K562 (cell line): ENCODE results near the gene ZBTB22. TPM values are rescaled to one million over a fixed set of nuclear protein-coding genes. Genes with fewer than 3 reads are reported as not detected.

Source experiments
- ATF3 ChIP-seq, 2 experiments: fragments of 450-650 bp in 1 of 2; sonication (generic) in 1 of 2; formaldehyde crosslinking in 1 of 2; IDR thresholded peaks in 1 of 2; conservative IDR thresholded peaks in 1 of 2; 2 replicates each; pipeline versions ENCODE4 v1.6.1 to v1.8.1; 2016 to 2023; ENCODE audit warnings: mild to moderate bottlenecking in 2 of 2, moderate library complexity in 2 of 2, inconsistent platforms in 1 of 2, missing genetic modification reagents in 1 of 2
- BMI1 ChIP-seq: fragments of 150-350 bp; IDR thresholded peaks from 2 replicates; pipeline ENCODE4 v1.6.1; 2014; ENCODE audit warnings: low read length
- CHD2 ChIP-seq: IDR thresholded peaks from 2 replicates; pipeline ENCODE4 v1.6.1; 2011; ENCODE audit warnings: low read depth, low read length
- CREM ChIP-seq: IDR thresholded peaks from 2 replicates; pipeline ENCODE4 v1.6.1; 2014; ENCODE audit warnings: antibody characterized with exemption, low read depth
- DPF2 ChIP-seq: fragments of 450-650 bp; IDR thresholded peaks from 2 replicates; pipeline ENCODE4 v1.6.1; 2016
- FOXM1 ChIP-seq, 2 experiments: fragments of 450-650 bp in 1 of 2; sonication (generic) in 1 of 2; formaldehyde crosslinking in 1 of 2; IDR thresholded peaks; 2 replicates each; pipeline versions ENCODE4 v1.6.1 to v1.9.0; 2017 to 2022; ENCODE audit warnings: low read depth in 2 of 2, mild to moderate bottlenecking in 2 of 2, missing genetic modification reagents in 1 of 2, moderate library complexity in 1 of 2
- GMEB1 ChIP-seq: fragments of 250-450 bp; sonication (Bioruptor Pico); IDR thresholded peaks from 2 replicates; pipeline ENCODE4 v1.4.0; 2020; ENCODE audit warnings: mild to moderate bottlenecking
- HLTF ChIP-seq: fragments of 450-650 bp; IDR thresholded peaks from 2 replicates; pipeline ENCODE4 v1.6.1; 2016
- KLF6 ChIP-seq: fragments of 250-450 bp; sonication (Bioruptor Pico); IDR thresholded peaks from 2 replicates; pipeline ENCODE4 v1.4.0; 2020; ENCODE audit warnings: mild to moderate bottlenecking, moderate library complexity, borderline replicate concordance
- MEF2D ChIP-seq: conservative IDR thresholded peaks from 2 replicates; pipeline ENCODE4 v1.6.1; 2016; ENCODE audit warnings: low read depth, missing genetic modification characterization, missing compliant biosample characterization
- POLR2AphosphoS5 ChIP-seq: IDR thresholded peaks from 2 replicates; pipeline ENCODE4 v1.6.1; 2011; ENCODE audit warnings: mild to moderate bottlenecking, low read depth, low read length, moderate library complexity; ENCODE audit not compliant: control insufficient read depth, insufficient read depth
- RNF219 ChIP-seq: fragments of 250-450 bp; sonication (Bioruptor Pico); IDR thresholded peaks from 2 replicates; pipeline ENCODE4 v1.5.0; 2022; ENCODE audit warnings: mild to moderate bottlenecking
- SNRNP70 ChIP-seq: fragments of 200-400 bp; formaldehyde crosslinking; optimal IDR thresholded peaks from 2 replicates; pipeline ENCODE3; 2017; ENCODE audit warnings: low read depth, low read length
- TFAP4 ChIP-seq: sonication (generic); formaldehyde crosslinking; IDR thresholded peaks from 2 replicates; pipeline ENCODE4 v1.8.0; 2022; ENCODE audit warnings: missing genetic modification reagents, mild to moderate bottlenecking, moderate library complexity, borderline replicate concordance
- TRIM24 ChIP-seq, 2 experiments: fragments of 450-650 bp; IDR thresholded peaks; 2 replicates each; pipeline ENCODE4 v1.6.1; 2016
- XRCC4 ChIP-seq: IDR thresholded peaks from one replicate; pipeline ENCODE4 v1.6.1; 2011; ENCODE audit not compliant: insufficient read depth, insufficient read length; ENCODE audit errors: extremely low read depth
- ZBED1 ChIP-seq: IDR thresholded peaks from 2 replicates; pipeline ENCODE4 v1.6.1; 2014
- ZBTB49 ChIP-seq: sonication (generic); formaldehyde crosslinking; IDR thresholded peaks from 2 replicates; pipeline ENCODE4 v1.8.0; 2022; ENCODE audit warnings: missing genetic modification reagents, mild to moderate bottlenecking, borderline replicate concordance
- ZEB2 ChIP-seq: fragments of 450-650 bp; IDR thresholded peaks from 2 replicates; pipeline ENCODE4 v1.6.1; 2016
- ZNF121 ChIP-seq: sonication (generic); formaldehyde crosslinking; conservative IDR thresholded peaks from 2 replicates; pipeline ENCODE4 v1.8.0; 2022; ENCODE audit warnings: missing genetic modification reagents
- ZNF146 ChIP-seq: IDR thresholded peaks from one replicate; pipeline ENCODE4 v1.6.1; 2018; ENCODE audit warnings: missing compliant biosample characterization; ENCODE audit not compliant: unreplicated experiment
- ZNF507 ChIP-seq: conservative IDR thresholded peaks from 2 replicates; pipeline ENCODE4 v1.6.1; 2017; ENCODE audit warnings: missing genetic modification characterization, missing compliant biosample characterization
- polyA plus RNA-seq, 8 experiments: library from polyadenylated mRNA; depleted of rRNA in 4 of 8; stranded (reverse) in 5 of 8; unstranded in 3 of 8; fragments of >200 nt; fragmentation: Nextera tagmentation in 2 of 8; fragmentation: Illumina TruSeq in 1 of 8; extraction: Ambion mirVana in 2 of 8; extraction: Trizol in 1 of 8; gene quantifications; 2 replicates each; pipeline versions ENCODE4 v1.2.1 to v1.2.3, GENCODE V29; 2011 to 2014; ENCODE audit warnings: inconsistent platforms in 1 of 8, missing spikeins in 1 of 8
- total RNA-seq, 7 experiments: library from RNA; depleted of rRNA in 6 of 7; stranded (reverse); fragments of >200 nt in 6 of 7; fragmentation: Illumina TruSeq in 2 of 7; extraction: Trizol in 2 of 7; gene quantifications; 2 replicates each; pipeline versions ENCODE4 v1.2.1 to v1.2.3, GENCODE V29; 2011 to 2021; ENCODE audit warnings: low replicate concordance in 1 of 7

ZBTB22 gene
- total and polyA plus RNA-seq, 9 of the 15 experiments (the other 6 are each of a cell fraction or from before 2014, with no cell fraction given) = 0.21 to 11.9 (median 7.1) TPM

GRCh38 chr6:33297406-33297955 lies 20.1 kb downstream of the ZBTB22 start (continued):
- TF ChIP-seq ZBTB49 (CRISPR knock-in tag) (no peak), KLF6 (CRISPR knock-in tag) (no peak), POLR2AphosphoS5 (no peak), ZNF146 (CRISPR knock-in tag) (no peak), TFAP4 (peak; percentile 36), DPF2 (peak; percentile 20; the same call in 1 of the 2 replicates), ZBED1 (no peak), SNRNP70 (no peak), FOXM1 (IDR thresholded peaks at IDR 0.05; ENCODE audit: low read depth) (no peak), FOXM1 (CRISPR knock-in tag; IDR thresholded peaks at IDR 0.05; ENCODE audit: low read depth) (no peak), HLTF (no peak), RNF219 (CRISPR knock-in tag) (no peak), XRCC4 (no peak), ZNF507 (tag) (no peak), TRIM24 (IDR thresholded peaks at IDR 0.05) (no peak), ATF3 (IDR thresholded peaks at IDR 0.05) (no peak), ATF3 (CRISPR knock-in tag; conservative IDR thresholded peaks at IDR 0.05) (no peak), MEF2D (tag) (no peak), ZEB2 (no peak), GMEB1 (no peak), BMI1 (no peak), CREM (no peak), ZNF121 (CRISPR knock-in tag) (no peak), CHD2 (no peak)
